HCT116 (cell line): ENCODE results near the gene WSCD2.

Source experiments
- EZH2phosphoT487 ChIP-seq: fragments of 200-600 bp; IDR thresholded peaks from 2 replicates; pipeline ENCODE4 v1.6.1; 2018; ENCODE audit warnings: antibody characterized with exemption, borderline replicate concordance
- JUND ChIP-seq: IDR thresholded peaks from 2 replicates; pipeline ENCODE4 v1.6.1; 2012
- POLR2A ChIP-seq: IDR thresholded peaks from 2 replicates; pipeline ENCODE4 v1.7.0; 2011; ENCODE audit warnings: borderline replicate concordance; ENCODE audit not compliant: insufficient read depth, insufficient read length; ENCODE audit errors: extremely low read depth
- POLR2AphosphoS5 ChIP-seq: IDR thresholded peaks from 2 replicates; pipeline ENCODE4 v1.6.1; 2011; ENCODE audit warnings: mild to moderate bottlenecking, low read depth, low read length, moderate library complexity
- ZNF274 ChIP-seq: fragments of 200-500 bp; sonication (Bioruptor generic); IDR thresholded peaks from 2 replicates; pipeline ENCODE4 v1.6.1; 2014; ENCODE audit warnings: mild to moderate bottlenecking, low read depth, low read length, inconsistent platforms
- TF ChIP-seq, protein P1 (sequence below), 3 experiments: fragments of 200-600 bp in 1 of 3; sonication (generic) in 1 of 3; IDR thresholded peaks in 2 of 3; conservative IDR thresholded peaks in 1 of 3; 2 replicates each; pipeline ENCODE4 v1.5.1; 2012 to 2017; ENCODE audit warnings: low read depth in 2 of 3, low read length in 2 of 3, antibody characterized with exemption in 1 of 3, borderline replicate concordance in 1 of 3, control low read depth in 1 of 3, mild to moderate bottlenecking in 1 of 3, mixed read lengths in 1 of 3, mixed run types in 1 of 3, moderate library complexity in 1 of 3; ENCODE audit not compliant: insufficient read depth in 1 of 3
- TF ChIP-seq, protein P2 (sequence below): IDR thresholded peaks from 2 replicates; pipeline ENCODE4 v1.6.1; 2012; ENCODE audit warnings: low read depth

DNA sequence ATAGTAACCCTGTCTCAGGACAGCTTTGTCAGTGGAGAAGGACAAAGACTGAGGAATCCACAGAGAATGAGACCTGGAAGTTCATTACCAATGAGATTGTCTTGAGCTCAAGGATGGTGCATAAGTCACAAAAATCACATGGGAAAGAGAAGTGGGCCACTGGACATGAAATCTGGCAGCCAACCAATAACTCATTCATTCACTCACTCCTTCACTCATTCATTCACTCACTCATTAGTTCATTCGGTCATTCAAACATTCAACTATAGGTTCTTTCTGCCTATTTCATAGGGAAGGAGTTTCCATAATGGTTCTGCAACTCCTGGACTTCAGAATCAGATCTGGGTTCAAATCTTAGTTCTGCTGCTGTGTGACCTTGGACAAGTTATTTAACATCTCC is 18.2 kb upstream of the WSCD2 start:
- TF ChIP-seq, protein P1, sequence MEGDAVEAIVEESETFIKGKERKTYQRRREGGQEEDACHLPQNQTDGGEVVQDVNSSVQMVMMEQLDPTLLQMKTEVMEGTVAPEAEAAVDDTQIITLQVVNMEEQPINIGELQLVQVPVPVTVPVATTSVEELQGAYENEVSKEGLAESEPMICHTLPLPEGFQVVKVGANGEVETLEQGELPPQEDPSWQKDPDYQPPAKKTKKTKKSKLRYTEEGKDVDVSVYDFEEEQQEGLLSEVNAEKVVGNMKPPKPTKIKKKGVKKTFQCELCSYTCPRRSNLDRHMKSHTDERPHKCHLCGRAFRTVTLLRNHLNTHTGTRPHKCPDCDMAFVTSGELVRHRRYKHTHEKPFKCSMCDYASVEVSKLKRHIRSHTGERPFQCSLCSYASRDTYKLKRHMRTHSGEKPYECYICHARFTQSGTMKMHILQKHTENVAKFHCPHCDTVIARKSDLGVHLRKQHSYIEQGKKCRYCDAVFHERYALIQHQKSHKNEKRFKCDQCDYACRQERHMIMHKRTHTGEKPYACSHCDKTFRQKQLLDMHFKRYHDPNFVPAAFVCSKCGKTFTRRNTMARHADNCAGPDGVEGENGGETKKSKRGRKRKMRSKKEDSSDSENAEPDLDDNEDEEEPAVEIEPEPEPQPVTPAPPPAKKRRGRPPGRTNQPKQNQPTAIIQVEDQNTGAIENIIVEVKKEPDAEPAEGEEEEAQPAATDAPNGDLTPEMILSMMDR (IDR thresholded peaks at IDR 0.05 in 2 of 3, conservative IDR thresholded peaks at IDR 0.05 in 1 of 3; ENCODE audit: borderline replicate concordance in 1 of 3, insufficient read depth in 1 of 3, low read depth in 2 of 3, low read length in 2 of 3): no peak
- no peak for TF ChIP-seq POLR2A
- TF ChIP-seq EZH2phosphoT487: no peak
- TF ChIP-seq, protein P2, sequence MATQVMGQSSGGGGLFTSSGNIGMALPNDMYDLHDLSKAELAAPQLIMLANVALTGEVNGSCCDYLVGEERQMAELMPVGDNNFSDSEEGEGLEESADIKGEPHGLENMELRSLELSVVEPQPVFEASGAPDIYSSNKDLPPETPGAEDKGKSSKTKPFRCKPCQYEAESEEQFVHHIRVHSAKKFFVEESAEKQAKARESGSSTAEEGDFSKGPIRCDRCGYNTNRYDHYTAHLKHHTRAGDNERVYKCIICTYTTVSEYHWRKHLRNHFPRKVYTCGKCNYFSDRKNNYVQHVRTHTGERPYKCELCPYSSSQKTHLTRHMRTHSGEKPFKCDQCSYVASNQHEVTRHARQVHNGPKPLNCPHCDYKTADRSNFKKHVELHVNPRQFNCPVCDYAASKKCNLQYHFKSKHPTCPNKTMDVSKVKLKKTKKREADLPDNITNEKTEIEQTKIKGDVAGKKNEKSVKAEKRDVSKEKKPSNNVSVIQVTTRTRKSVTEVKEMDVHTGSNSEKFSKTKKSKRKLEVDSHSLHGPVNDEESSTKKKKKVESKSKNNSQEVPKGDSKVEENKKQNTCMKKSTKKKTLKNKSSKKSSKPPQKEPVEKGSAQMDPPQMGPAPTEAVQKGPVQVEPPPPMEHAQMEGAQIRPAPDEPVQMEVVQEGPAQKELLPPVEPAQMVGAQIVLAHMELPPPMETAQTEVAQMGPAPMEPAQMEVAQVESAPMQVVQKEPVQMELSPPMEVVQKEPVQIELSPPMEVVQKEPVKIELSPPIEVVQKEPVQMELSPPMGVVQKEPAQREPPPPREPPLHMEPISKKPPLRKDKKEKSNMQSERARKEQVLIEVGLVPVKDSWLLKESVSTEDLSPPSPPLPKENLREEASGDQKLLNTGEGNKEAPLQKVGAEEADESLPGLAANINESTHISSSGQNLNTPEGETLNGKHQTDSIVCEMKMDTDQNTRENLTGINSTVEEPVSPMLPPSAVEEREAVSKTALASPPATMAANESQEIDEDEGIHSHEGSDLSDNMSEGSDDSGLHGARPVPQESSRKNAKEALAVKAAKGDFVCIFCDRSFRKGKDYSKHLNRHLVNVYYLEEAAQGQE: no peak
- TF ChIP-seq POLR2AphosphoS5: no peak
- no peak for TF ChIP-seq ZNF274
- TF ChIP-seq JUND: no peak
